NT2/D1 (cell line): ENCODE measurements around the gene RSAD2.

Experiments used
- SUZ12 ChIP-seq: IDR thresholded peaks from 2 replicates; pipeline ENCODE4 v1.6.1; 2011; ENCODE audit not compliant: insufficient read length, insufficient read depth; ENCODE audit errors: extremely low read depth
- YY1 ChIP-seq: IDR thresholded peaks from 2 replicates; pipeline ENCODE4 v1.6.1; 2011; ENCODE audit not compliant: insufficient read length, insufficient read depth
- ZNF274 ChIP-seq: IDR thresholded peaks from 2 replicates; pipeline ENCODE4 v1.6.1; 2011; ENCODE audit warnings: mild to moderate bottlenecking, low read depth, low read length

- TF ChIP-seq SUZ12 (no peak), ZNF274 (no peak), YY1 (no peak)
These were observed 43.1 kb downstream of the RSAD2 start for GRCh38 chr2:6920743-6921064.
